ENCODE results near the gene MID1. TPM values are rescaled to one million over a fixed set of nuclear protein-coding genes. Genes with fewer than 3 reads are reported as not detected.

Gene MID1
- polyA plus RNA-seq, 2 of the 4 experiments (the other 2 are of a cell fraction) = 59.5 to 106 TPM

GRCh38 chrX:10444204-10444603 lies 176.2 kb downstream of the MID1 start:
- Histone ChIP-seq H3K4me3 (no peak overlapping the region), H3K27ac (no peak overlapping the region), H3K9me3 (no peaks in the 10 kb centered on the region), H3K4me2 (no peak overlapping the region), H3K4me1 (peaks cover 20% of the 10 kb centered on the region; the same call in 2 of the 3 replicates)
- ATAC-seq (peak in 1 of 2 experiments; percentile 63; a peak in 3 of 6 replicates), DNase-seq (ENCODE audit: low read depth in 1 of 2, low spot score in 1 of 2) (peak in 1 of 2 experiments; percentile 45), FAIRE-seq (peak; percentile 54)
- TF ChIP-seq NR3C1 (IDR thresholded peaks at IDR 0.05) (no peak), RAD21 (conservative IDR thresholded peaks at IDR 0.05 in 1 of 2, IDR thresholded peaks at IDR 0.05 in 1 of 2) (peak in 1 of 2 experiments; percentile 36; a peak in 2 of 5 replicates), CBX8 (IDR thresholded peaks at IDR 0.05) (no peak), EP300 (IDR thresholded peaks at IDR 0.05) (no peak), NPAS2 (CRISPR knock-in tag; IDR thresholded peaks at IDR 0.05; ENCODE audit: borderline replicate concordance) (no peak), HDAC2 (IDR thresholded peaks at IDR 0.05) (no peak), SMC3 (IDR thresholded peaks at IDR 0.05) (0 out of 3 replicates have a peak, but pooled peaks have one; percentile 18), ATOH8 (CRISPR knock-in tag; IDR thresholded peaks at IDR 0.05; ENCODE audit: low read depth) (no peak), FOSL2 (IDR thresholded peaks at IDR 0.05) (no peak), FOSL2 (CRISPR knock-in tag; IDR thresholded peaks at IDR 0.05) (no peak), POLR2A (IDR thresholded peaks at IDR 0.05; ENCODE audit: low read length) (no peak), RARB (CRISPR knock-in tag; IDR thresholded peaks at IDR 0.05) (no peak), GATA3 (IDR thresholded peaks at IDR 0.05; ENCODE audit: borderline replicate concordance) (no peak), RNF2 (IDR thresholded peaks at IDR 0.05; ENCODE audit: borderline replicate concordance, low read depth) (no peak), REST (IDR thresholded peaks at IDR 0.05) (no peak), TP53 (CRISPR knock-in tag; IDR thresholded peaks at IDR 0.05) (no peak), KDM5A (IDR thresholded peaks at IDR 0.05) (no peak), JUN (IDR thresholded peaks at IDR 0.05) (peak in 1 of 2 experiments; percentile 20; a peak in 1 of 5 replicates)
- TF ChIP-seq, protein P1, sequence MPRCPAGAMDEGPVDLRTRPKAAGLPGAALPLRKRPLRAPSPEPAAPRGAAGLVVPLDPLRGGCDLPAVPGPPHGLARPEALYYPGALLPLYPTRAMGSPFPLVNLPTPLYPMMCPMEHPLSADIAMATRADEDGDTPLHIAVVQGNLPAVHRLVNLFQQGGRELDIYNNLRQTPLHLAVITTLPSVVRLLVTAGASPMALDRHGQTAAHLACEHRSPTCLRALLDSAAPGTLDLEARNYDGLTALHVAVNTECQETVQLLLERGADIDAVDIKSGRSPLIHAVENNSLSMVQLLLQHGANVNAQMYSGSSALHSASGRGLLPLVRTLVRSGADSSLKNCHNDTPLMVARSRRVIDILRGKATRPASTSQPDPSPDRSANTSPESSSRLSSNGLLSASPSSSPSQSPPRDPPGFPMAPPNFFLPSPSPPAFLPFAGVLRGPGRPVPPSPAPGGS (IDR thresholded peaks at IDR 0.05) = no peak
- 91% methylated on average over 2 of the region's 2 CpGs for WGBS (ENCODE audit: missing lambda C conversion rate)
- CTCF ChIA-PET = interaction anchor here (1.4 kb wide), 1 partner anchor 154 kb away, joined by 5 read pairs; no protein-coding TSS in a partner anchor
- POLR2A ChIA-PET = no interaction called here

- no peak for ATAC-seq
- CTCF ChIA-PET = interaction anchor here (1.3 kb wide), 1 partner anchor 251 kb away, joined by 5 read pairs; no protein-coding TSS in a partner anchor
- WGBS (ENCODE audit: missing lambda C conversion rate) = 100% methylated on average over 1 of the region's 1 CpG
- TF ChIP-seq USF2 (IDR thresholded peaks at IDR 0.05) (no peak), NFE2L2 (conservative IDR thresholded peaks at IDR 0.05; ENCODE audit: low read length) (no peak), JUN (IDR thresholded peaks at IDR 0.05) (no peak), POLR2A (IDR thresholded peaks at IDR 0.05; ENCODE audit: low read length) (no peak), CHD2 (IDR thresholded peaks at IDR 0.05; ENCODE audit: low read length, partially characterized antibody) (no peak), CEBPB (IDR thresholded peaks at IDR 0.05) (no peak), RFX5 (IDR thresholded peaks at IDR 0.05) (no peak), ELK1 (IDR thresholded peaks at IDR 0.05; ENCODE audit: low read depth, low read length) (no peak), NR3C1 (IDR thresholded peaks at IDR 0.05) (no peak), ZNF302 (CRISPR knock-in tag; IDR thresholded peaks at IDR 0.05) (no peak), REST (IDR thresholded peaks at IDR 0.05) (no peak), HOXB5 (CRISPR knock-in tag; IDR thresholded peaks at IDR 0.05) (no peak), HEYL (CRISPR knock-in tag; IDR thresholded peaks at IDR 0.05) (no peak)
Measured at GRCh38 chrX:10441464-10441863, 178.9 kb downstream of the MID1 start.

More at GRCh38 chrX:10441464-10441863, 178.9 kb downstream of the MID1 start:
- no peak overlapping the region for H3K4me3 ChIP-seq
- DNase-seq (ENCODE audit: low read depth in 1 of 2, low spot score in 1 of 2) (no peak), FAIRE-seq (no peak)
- H3K27ac ChIP-seq = no peak overlapping the region
- POLR2A ChIA-PET = no interaction called here
- H3K4me2 ChIP-seq = no peak overlapping the region
- H3K4me1 ChIP-seq = no peaks in the 10 kb centered on the region
- H3K9me3 ChIP-seq = no peaks in the 10 kb centered on the region
